NCI-H2227 treated with DMSO at 0.1 percent for 48 hours (cell line): ENCODE results near the gene BBX.

Experiments
- DNase-seq: peaks from one replicate; lab custom pipeline; 2025; lab: John Stamatoyannopoulos, UW

The BBX gene

GRCh38 chr3:107599772-107600145 lies 77.0 kb downstream of the BBX start:
- DNase-seq: no peak

GRCh38 chr3:107600780-107601179 lies 78.0 kb downstream of the BBX start:
- no peak for DNase-seq

- no peak for DNase-seq
Measured at GRCh38 chr3:107604057-107604822, 81.5 kb downstream of the BBX start.

- no peak for DNase-seq
Measured at GRCh38 chr3:107611775-107612469, 89.2 kb downstream of the BBX start.

GRCh38 chr3:107612664-107613084 lies 89.9 kb downstream of the BBX start:
- DNase-seq: no peak

GRCh38 chr3:107619549-107619948 lies 96.8 kb downstream of the BBX start:
- DNase-seq: no peak

GRCh38 chr3:107620534-107620933 lies 97.8 kb downstream of the BBX start:
- no peak for DNase-seq

- DNase-seq: no peak
Measured at GRCh38 chr3:107621465-107621864, 98.7 kb downstream of the BBX start.

- DNase-seq: no peak
Measured at GRCh38 chr3:107627962-107628542, 105.3 kb downstream of the BBX start.

- no peak for DNase-seq
Measured at GRCh38 chr3:107629566-107629965, 106.8 kb downstream of the BBX start.

GRCh38 chr3:107630779-107631178 lies 108.0 kb downstream of the BBX start:
- no peak for DNase-seq

- DNase-seq: no peak
Measured at GRCh38 chr3:107632576-107632975, 109.8 kb downstream of the BBX start.

- no peak for DNase-seq
Measured at GRCh38 chr3:107633327-107634098, 110.8 kb downstream of the BBX start.

- no peak for DNase-seq
Measured at GRCh38 chr3:107634099-107634489, 111.3 kb downstream of the BBX start.

- DNase-seq: no peak
Measured at GRCh38 chr3:107637416-107638183, 114.8 kb downstream of the BBX start.

GRCh38 chr3:107641572-107642307 lies 119.0 kb downstream of the BBX start:
- no peak for DNase-seq

GRCh38 chr3:107643038-107643883 lies 120.5 kb downstream of the BBX start:
- no peak for DNase-seq

- no peak for DNase-seq
Measured at GRCh38 chr3:107644631-107645030, 121.9 kb downstream of the BBX start.

- no peak for DNase-seq
Measured at GRCh38 chr3:107650788-107651187, 128.0 kb downstream of the BBX start.

- DNase-seq: no peak
Measured at GRCh38 chr3:107651782-107652181, 129.0 kb downstream of the BBX start.
